Measurements from ENCODE around the gene MBTD1. TPM values are rescaled to one million over a fixed set of nuclear protein-coding genes. Genes with fewer than 3 reads are reported as not detected.
A peak's percentile ranks its signal among the peaks of the same experiment; 100 is the strongest.

Gene MBTD1
- total RNA-seq, 1 experiment from 2014 or later = 9.2 TPM

DNA sequence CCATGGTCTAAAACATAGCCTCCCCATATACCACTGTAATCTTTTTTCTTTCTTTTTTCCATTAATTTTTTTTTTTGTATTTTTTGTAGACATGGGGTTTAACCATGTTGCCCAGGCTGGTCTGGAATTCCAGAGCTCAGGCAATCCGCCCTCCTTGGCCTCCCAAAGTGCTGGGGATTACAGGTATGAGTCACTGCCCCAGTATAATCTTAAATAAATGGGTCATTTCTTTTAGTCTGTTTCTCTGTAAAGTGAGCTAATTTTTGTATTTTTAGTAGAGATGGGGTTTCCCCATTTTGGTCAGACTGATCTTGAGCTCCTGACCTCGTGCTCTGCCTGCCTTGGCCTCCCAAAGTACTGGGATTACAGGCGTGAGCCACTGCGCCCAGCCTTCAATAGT lies 112.2 kb downstream of the MBTD1 start:
- peak; percentile 36 for DNase-seq (ENCODE audit: low spot score)

GRCh38 chr17:51144266-51145022 lies 115.4 kb downstream of the MBTD1 start:
- DNase-seq (ENCODE audit: low spot score) = no peak

DNA sequence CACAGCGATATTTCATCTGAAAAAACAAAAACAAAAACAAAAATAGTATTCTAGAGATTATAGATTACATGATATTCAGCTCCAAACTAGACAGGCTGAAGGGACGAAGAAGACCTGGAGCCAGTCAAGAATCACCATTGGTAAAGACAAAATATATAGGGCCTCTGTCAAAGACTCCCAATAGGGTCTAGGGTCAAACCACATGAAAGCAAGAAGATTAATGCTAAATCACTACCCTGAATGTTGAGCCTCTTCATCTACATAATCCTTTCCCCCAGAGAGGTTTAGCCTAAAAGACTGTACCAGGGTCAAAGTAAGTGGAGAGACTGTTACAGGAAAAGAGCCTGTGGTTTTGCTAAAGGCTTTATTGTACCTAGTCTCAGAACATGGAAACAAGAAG lies 117.3 kb downstream of the MBTD1 start:
- DNase-seq (ENCODE audit: low spot score) = no peak

- DNase-seq (ENCODE audit: low spot score) = no peak
Measured at GRCh38 chr17:51135956-51136355, 123.9 kb downstream of the MBTD1 start.

DNA sequence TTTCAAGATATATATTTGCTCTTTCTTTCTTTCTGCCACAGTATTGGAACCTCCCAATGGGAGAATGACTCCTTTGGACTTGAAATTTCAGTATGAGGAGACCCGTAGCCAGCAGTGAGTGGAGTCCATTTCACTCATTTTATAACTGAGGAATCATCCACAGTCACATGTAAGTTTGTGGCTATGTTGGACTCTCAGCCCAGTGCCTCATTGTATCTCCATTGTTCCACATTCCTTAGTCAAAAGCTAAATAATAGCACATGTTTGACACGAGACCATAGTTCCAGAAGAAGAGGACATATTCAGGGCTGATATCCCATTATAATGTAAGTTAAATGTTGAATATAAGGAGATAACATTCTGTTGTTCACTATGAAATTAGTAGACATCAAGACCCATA lies 126.5 kb downstream of the MBTD1 start:
- no peak for DNase-seq (ENCODE audit: low spot score)

DNA sequence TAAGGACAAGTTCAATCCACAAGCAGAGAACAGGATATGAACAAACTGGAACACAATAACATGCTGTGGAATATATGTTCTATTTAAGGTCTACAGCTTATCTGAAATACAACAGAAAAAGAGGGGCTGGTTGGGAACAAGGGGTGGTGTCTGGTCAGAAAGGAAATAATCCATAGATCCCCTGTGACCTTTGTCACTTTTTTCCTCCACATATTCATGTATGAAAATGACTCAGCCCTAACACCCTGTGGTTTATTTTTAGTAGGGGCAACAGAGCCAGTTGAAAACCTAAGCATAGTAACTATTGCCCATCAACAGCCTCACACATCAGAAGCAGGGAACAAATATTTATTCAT lies 126.9 kb downstream of the MBTD1 start:
- DNase-seq (ENCODE audit: low spot score) = peak; percentile 22

DNA sequence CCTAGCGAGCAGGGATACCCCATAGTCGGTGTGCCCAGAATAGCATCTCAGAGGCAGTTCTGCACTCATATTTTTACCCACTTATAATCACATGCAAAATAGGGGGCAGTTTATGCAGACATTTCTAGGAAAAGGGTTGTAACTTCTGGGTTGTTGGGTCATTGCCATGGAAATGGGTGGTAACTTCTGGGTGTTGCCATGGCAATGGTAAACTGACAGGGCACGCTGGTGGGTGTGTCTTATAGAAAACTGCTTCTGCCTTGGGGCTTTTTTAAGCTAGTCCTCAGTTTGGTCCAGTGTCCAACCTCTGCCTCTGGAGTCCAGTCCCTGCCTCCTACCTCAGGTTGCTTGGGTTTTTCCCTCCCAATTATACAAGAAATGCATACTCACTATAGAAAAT lies 131.8 kb downstream of the MBTD1 start:
- peak; percentile 25 for DNase-seq (ENCODE audit: low spot score)

Other genes starting within 250 kb of the MBTD1 start
- 50.6 and 74.3 TPM in 2 replicates for gene SPAG9, start 139.2 kb downstream of the MBTD1 start, total RNA-seq (2014; rRNA removed; shearing (Covaris generic))
- 472 and 514 TPM in 2 replicates for gene NME1, start 106.5 kb downstream of the MBTD1 start, total RNA-seq (2014; rRNA removed; shearing (Covaris generic))
- gene NME2, start 93.6 kb downstream of the MBTD1 start, total RNA-seq (2014; rRNA removed; shearing (Covaris generic)) = 638 and 830 TPM in 2 replicates
- 104 and 109 TPM in 2 replicates for gene UTP18, start 497 bp upstream of the MBTD1 start, total RNA-seq (2014; rRNA removed; shearing (Covaris generic))

Measured in A172 (cell line).